ENCODE data around the gene RPL19. TPM values are rescaled to one million over a fixed set of nuclear protein-coding genes. Genes with fewer than 3 reads are reported as not detected.

RPL19 gene
- total RNA-seq, 1 experiment from 2014 or later, result 3,055 TPM

- Mint-ChIP-seq H3K4me3 (ENCODE audit: unreplicated experiment) (peak overlapping the region; percentile 17), H3K9me3 (ENCODE audit: unreplicated experiment) (no peaks in the 10 kb centered on the region), H3K36me3 (ENCODE audit: insufficient read depth, unreplicated experiment) (no peaks in the 10 kb centered on the region), H3K27ac (ENCODE audit: low read depth, unreplicated experiment) (peak overlapping the region; percentile 25), H3K4me1 (ENCODE audit: insufficient read depth, unreplicated experiment) (peaks cover 25% of the 10 kb centered on the region), H3K27me3 (ENCODE audit: insufficient read depth, unreplicated experiment) (peaks cover 30% of the 10 kb centered on the region)
- intact Hi-C loops (cut with micrococcal nuclease), result no loop called here
- CTCF ChIA-PET, result interaction anchor here (0.6 to 2.5 kb wide), 6 partner anchors 9 to 183 kb away, joined by 3 to 10 read pairs (median 6); no protein-coding TSS in a partner anchor
- no peak for TF ChIP-seq CTCF (IDR thresholded peaks at IDR 0.05; ENCODE audit: unreplicated experiment)
- BruUV-seq (replicated peaks), result no TSS peak
- POLR2A ChIA-PET, result interaction anchor here (1.0 to 1.9 kb wide), 2 partner anchors 10 to 23 kb away, joined by 4 to 8 read pairs; partner anchors contain the start of gene RPL19
- DNase-seq (ENCODE audit: unreplicated experiment), result peak; percentile 69
Measured at GRCh38 chr17:39222866-39223834, 23.1 kb downstream of the RPL19 start.

GRCh38 chr17:39223907-39224777, 24.1 kb downstream of the RPL19 start:
- no peak for DNase-seq (ENCODE audit: unreplicated experiment)
- BruUV-seq (replicated peaks), result no TSS peak
- POLR2A ChIA-PET, result interaction anchor here (1.0 to 1.9 kb wide), 2 partner anchors 11 to 24 kb away, joined by 4 to 8 read pairs; partner anchors contain the start of gene RPL19
- H3K36me3 Mint-ChIP-seq (ENCODE audit: insufficient read depth, unreplicated experiment), result no peaks in the 10 kb centered on the region
- no peaks in the 10 kb centered on the region for H3K9me3 Mint-ChIP-seq (ENCODE audit: unreplicated experiment)
- CTCF ChIA-PET, result interaction anchor here (0.6 to 2.2 kb wide), 5 partner anchors 10 to 184 kb away, joined by 3 to 10 read pairs (median 4); no protein-coding TSS in a partner anchor
- peaks cover 30% of the 10 kb centered on the region for H3K27me3 Mint-ChIP-seq (ENCODE audit: insufficient read depth, unreplicated experiment)
- intact Hi-C loops (cut with micrococcal nuclease), result no loop called here
- no peak overlapping the region for H3K27ac Mint-ChIP-seq (ENCODE audit: low read depth, unreplicated experiment)
- TF ChIP-seq CTCF (IDR thresholded peaks at IDR 0.05; ENCODE audit: unreplicated experiment), result no peak
- H3K4me1 Mint-ChIP-seq (ENCODE audit: insufficient read depth, unreplicated experiment), result peaks cover 24% of the 10 kb centered on the region
- H3K4me3 Mint-ChIP-seq (ENCODE audit: unreplicated experiment), result peak overlapping the region; percentile 35

DNA sequence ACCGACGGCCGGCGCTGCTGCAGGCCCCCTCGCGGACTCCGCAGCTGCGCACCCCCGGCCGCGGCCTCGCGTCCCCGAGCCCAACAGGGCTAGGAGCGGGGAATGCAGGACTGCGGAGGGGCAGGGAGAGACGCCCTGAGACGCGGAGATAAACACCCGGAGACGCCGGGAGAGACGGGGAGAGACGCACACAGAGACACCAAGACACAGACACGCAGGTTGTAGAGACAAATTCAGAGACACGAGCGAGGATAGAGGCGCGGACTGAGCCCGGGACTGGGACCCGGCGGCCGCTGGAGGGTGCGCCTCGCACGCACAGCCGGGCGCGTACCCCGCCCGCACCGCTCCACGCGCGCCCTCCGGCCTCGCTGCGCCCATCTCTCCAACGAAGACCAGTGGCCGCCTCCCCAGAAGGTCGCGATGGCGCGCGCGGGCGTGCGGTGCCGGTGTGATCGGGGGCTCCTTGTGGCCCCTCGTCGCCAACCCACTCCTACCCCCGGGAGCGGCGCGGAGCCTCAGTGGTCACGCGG, 24.8 kb downstream of the RPL19 start:
- no TSS peak for BruUV-seq (replicated peaks)
- peak overlapping the region; percentile 35 for H3K4me3 Mint-ChIP-seq (ENCODE audit: unreplicated experiment)

More for the DNA sequence above, 24.8 kb downstream of the RPL19 start:
- Mint-ChIP-seq H3K27ac (ENCODE audit: low read depth, unreplicated experiment) (no peak overlapping the region), H3K36me3 (ENCODE audit: insufficient read depth, unreplicated experiment) (no peaks in the 10 kb centered on the region), H3K27me3 (ENCODE audit: insufficient read depth, unreplicated experiment) (peaks cover 30% of the 10 kb centered on the region), H3K9me3 (ENCODE audit: unreplicated experiment) (no peaks in the 10 kb centered on the region), H3K4me1 (ENCODE audit: insufficient read depth, unreplicated experiment) (peaks cover 28% of the 10 kb centered on the region)
- ChIA-PET POLR2A (no interaction called here), CTCF (no interaction called here)
- TF ChIP-seq CTCF (IDR thresholded peaks at IDR 0.05; ENCODE audit: unreplicated experiment), result no peak
- DNase-seq (ENCODE audit: unreplicated experiment), result no peak
- intact Hi-C loops (cut with micrococcal nuclease), result no loop called here
